Activated B cell treated with CpG ODN at 0.5 μM for 24 hours (primary cell): ENCODE measurements around the gene ZNF296. TPM values are rescaled to one million over a fixed set of nuclear protein-coding genes. Genes with fewer than 3 reads are reported as not detected.

Experiments
- ATAC-seq: fragments of 200-7000 bp; cut with Tn5 transposase; one replicate; pipeline ENCODE4 v1.10.0; 2021; ENCODE audit warnings: low read depth, mild to moderate bottlenecking, moderate library complexity
- CTCF ChIA-PET: fragments of 350-600 bp; sonication (Branson Sonifier 250); formaldehyde crosslinking; loops from one replicate; lab custom pipeline; 2021; ENCODE audit warnings: antibody characterized with exemption; lab: Charles Lee
- POLR2A ChIA-PET: fragments of 350-600 bp; sonication (Branson Sonifier 250); formaldehyde crosslinking; loops from one replicate; lab custom pipeline; 2021; ENCODE audit warnings: antibody characterized with exemption; lab: Charles Lee
- DNase-seq: peaks from one replicate; pipeline ENCODE4 v3.0.0; 2022
- H3K27ac Mint-ChIP-seq: one replicate; pipeline ENCODE4 v1.8.0; 2020; ENCODE audit warnings: mixed read lengths
- H3K27me3 Mint-ChIP-seq: one replicate; pipeline ENCODE4 v1.8.0; 2021; ENCODE audit warnings: mixed read lengths
- H3K36me3 Mint-ChIP-seq: one replicate; pipeline ENCODE4 v1.8.0; 2021; ENCODE audit warnings: low read depth, mixed read lengths
- H3K4me1 Mint-ChIP-seq: one replicate; pipeline ENCODE4 v1.8.0; 2021; ENCODE audit warnings: mixed read lengths
- H3K4me3 Mint-ChIP-seq: one replicate; pipeline ENCODE4 v1.8.0; 2020; ENCODE audit warnings: mild to moderate bottlenecking, mixed read lengths
- H3K9me3 Mint-ChIP-seq: one replicate; pipeline ENCODE4 v1.8.0; 2020; ENCODE audit warnings: mixed read lengths
- intact Hi-C: fragments of 100-400 bp; cut with micrococcal nuclease; formaldehyde crosslinking; loops from one replicate; pipeline ENCODE4 v1.15.1; 2024
- total RNA-seq: library from RNA; stranded (reverse); gene quantifications from 2 replicates; pipeline ENCODE4 v1.2.3, GENCODE V29; 2022
- TF ChIP-seq, protein P1 (sequence below): fragments of 200-600 bp; IDR thresholded peaks from one replicate; pipeline ENCODE4 v1.8.0; 2022; ENCODE audit warnings: antibody characterized with exemption, mild to moderate bottlenecking

The ZNF296 gene
- total RNA-seq, 1 donor from 2014 or later = 27.8 TPM

DNA sequence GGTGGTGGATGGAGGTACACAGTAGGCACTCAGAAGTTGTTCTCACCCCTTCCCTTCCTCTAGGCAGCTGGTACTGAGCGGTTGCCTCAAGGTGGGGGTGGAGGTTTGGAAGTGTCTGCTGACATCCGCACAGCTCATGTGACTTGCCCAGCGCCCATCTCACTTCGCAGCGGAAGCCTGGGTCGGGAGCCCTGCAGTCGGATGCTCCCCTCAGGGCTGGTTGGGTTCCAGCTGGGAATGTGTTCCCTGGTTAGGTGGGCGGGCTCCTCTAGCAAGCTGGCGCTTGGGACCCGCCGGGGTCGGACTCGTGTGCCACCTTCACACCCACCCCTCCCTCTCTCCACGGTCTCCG, 26.9 kb upstream of the ZNF296 start:
- H3K4me1 Mint-ChIP-seq = peaks cover 65% of the 10 kb centered on the region
- DNase-seq (no peak), ATAC-seq (peak; percentile 69)
- ChIA-PET CTCF (interaction anchor here (0.8 to 1.4 kb wide), 4 partner anchors 9 to 446 kb away, joined by 3 to 5 read pairs (median 4); no protein-coding TSS in a partner anchor), POLR2A (interaction anchor here (0.5 to 4.2 kb wide), 7 partner anchors 11 to 75 kb away, joined by 3 to 25 read pairs (median 3); partner anchors contain the start of genes BLOC1S3, GEMIN7, PPP1R37 and TRAPPC6A)
- TF ChIP-seq, protein P1, sequence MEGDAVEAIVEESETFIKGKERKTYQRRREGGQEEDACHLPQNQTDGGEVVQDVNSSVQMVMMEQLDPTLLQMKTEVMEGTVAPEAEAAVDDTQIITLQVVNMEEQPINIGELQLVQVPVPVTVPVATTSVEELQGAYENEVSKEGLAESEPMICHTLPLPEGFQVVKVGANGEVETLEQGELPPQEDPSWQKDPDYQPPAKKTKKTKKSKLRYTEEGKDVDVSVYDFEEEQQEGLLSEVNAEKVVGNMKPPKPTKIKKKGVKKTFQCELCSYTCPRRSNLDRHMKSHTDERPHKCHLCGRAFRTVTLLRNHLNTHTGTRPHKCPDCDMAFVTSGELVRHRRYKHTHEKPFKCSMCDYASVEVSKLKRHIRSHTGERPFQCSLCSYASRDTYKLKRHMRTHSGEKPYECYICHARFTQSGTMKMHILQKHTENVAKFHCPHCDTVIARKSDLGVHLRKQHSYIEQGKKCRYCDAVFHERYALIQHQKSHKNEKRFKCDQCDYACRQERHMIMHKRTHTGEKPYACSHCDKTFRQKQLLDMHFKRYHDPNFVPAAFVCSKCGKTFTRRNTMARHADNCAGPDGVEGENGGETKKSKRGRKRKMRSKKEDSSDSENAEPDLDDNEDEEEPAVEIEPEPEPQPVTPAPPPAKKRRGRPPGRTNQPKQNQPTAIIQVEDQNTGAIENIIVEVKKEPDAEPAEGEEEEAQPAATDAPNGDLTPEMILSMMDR = no peak
- peak overlapping the region; percentile 57 for H3K4me3 Mint-ChIP-seq
- H3K36me3 Mint-ChIP-seq = peaks cover 3% of the 10 kb centered on the region
- H3K27me3 Mint-ChIP-seq = no peaks in the 10 kb centered on the region
- H3K27ac Mint-ChIP-seq = peak overlapping the region; percentile 77
- H3K9me3 Mint-ChIP-seq = no peaks in the 10 kb centered on the region
- intact Hi-C loops = loop anchor here (1.0 to 2.0 kb wide), 2 partner anchors 10 to 14 kb away; partner anchors contain the start of gene PPP1R37

DNA sequence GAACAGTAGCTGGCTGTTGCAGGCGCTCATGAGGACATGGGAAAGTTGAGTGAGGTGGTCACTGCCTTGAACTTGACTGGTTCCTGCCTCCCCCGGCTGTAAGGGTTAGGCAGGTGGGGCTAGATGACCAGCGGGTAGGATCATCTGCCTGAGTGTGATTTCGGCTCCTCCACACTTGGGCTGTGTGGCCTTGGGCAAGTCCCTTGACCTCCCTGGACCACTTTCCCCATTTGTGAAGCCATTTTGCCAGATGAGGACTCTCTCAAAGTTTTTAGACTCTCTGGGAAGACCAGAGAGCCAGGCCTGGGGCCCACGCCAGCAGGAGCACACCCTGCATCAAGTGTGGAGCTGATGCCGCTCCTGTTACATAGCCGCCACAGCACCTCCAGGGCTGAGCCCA, 26.2 kb upstream of the ZNF296 start:
- ChIA-PET CTCF (interaction anchor here (1.2 kb wide), 1 partner anchor 199 kb away, joined by 5 read pairs; no protein-coding TSS in a partner anchor), POLR2A (interaction anchor here (0.5 to 4.2 kb wide), 6 partner anchors 10 to 76 kb away, joined by 3 to 25 read pairs (median 4); partner anchors contain the start of genes BLOC1S3, GEMIN7, PPP1R37 and TRAPPC6A)
- H3K36me3 Mint-ChIP-seq = peaks cover 3% of the 10 kb centered on the region
- intact Hi-C loops = loop anchor here (2.0 kb wide), 1 partner anchor 14 kb away; no protein-coding TSS in a partner anchor
- no peaks in the 10 kb centered on the region for H3K27me3 Mint-ChIP-seq
- H3K4me3 Mint-ChIP-seq = no peak overlapping the region
- H3K4me1 Mint-ChIP-seq = peaks cover 59% of the 10 kb centered on the region
- H3K27ac Mint-ChIP-seq = peak overlapping the region; percentile 77
- TF ChIP-seq, protein P1 = no peak
- ATAC-seq = no peak
- no peak for DNase-seq
- no peaks in the 10 kb centered on the region for H3K9me3 Mint-ChIP-seq

DNA sequence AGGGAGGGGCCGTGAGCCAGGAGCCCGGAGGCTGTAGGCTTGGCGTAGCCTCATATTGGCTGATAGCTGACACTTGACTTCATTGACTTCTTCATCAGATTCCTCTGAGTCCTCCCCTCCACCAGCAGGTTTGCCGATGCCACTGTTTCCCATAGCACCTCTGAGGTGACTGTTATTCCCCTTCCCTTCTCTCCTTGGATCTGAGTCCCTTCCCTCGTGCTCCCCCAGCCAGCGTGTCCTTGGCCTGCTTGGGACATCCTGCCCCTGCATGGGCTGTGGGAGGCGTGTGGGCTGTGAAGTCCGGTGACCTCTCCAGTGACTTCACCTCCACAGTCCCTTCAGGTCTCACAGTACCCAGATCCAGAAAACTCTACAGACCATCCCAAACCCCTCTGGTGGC, 25.5 kb upstream of the ZNF296 start:
- DNase-seq = no peak
- no peak for ATAC-seq
- ChIA-PET CTCF (no interaction called here), POLR2A (interaction anchor here (4.2 kb wide), 1 partner anchor 9 kb away, joined by 25 read pairs; the partner anchor contains the start of gene PPP1R37)
- H3K27me3 Mint-ChIP-seq = no peaks in the 10 kb centered on the region
- H3K4me3 Mint-ChIP-seq = no peak overlapping the region
- H3K4me1 Mint-ChIP-seq = peaks cover 59% of the 10 kb centered on the region
- peaks cover 3% of the 10 kb centered on the region for H3K36me3 Mint-ChIP-seq
- no peaks in the 10 kb centered on the region for H3K9me3 Mint-ChIP-seq
- intact Hi-C loops = loop anchor here (2.0 kb wide), 1 partner anchor 15 kb away; no protein-coding TSS in a partner anchor
- TF ChIP-seq, protein P1 = no peak
- H3K27ac Mint-ChIP-seq = peak overlapping the region; percentile 37

DNA sequence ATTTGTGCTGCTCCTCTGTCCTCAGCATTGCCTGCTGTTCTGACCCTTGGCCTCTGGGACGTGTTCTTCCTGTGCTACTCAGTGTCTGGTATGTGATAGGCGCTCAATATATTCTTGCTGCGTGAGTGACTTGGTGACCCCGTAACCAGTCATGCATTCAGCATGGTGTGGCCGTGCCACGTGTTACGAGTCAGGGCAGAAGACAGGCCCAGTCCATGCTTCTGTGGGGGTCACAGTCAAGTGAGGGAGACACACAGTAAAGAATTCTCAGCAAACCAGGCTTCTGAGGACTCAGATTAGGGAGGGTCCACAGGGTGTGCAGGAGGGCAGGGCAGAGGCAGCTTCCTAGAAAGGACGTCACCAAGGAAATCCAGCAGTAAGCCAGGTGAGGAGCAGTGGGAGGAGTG, 24.6 kb upstream of the ZNF296 start:
- TF ChIP-seq, protein P1 = no peak
- ATAC-seq (no peak), DNase-seq (no peak)
- H3K4me1 Mint-ChIP-seq = peaks cover 63% of the 10 kb centered on the region
- intact Hi-C loops = no loop called here
- H3K27me3 Mint-ChIP-seq = no peaks in the 10 kb centered on the region
- H3K27ac Mint-ChIP-seq = peak overlapping the region; percentile 8
- ChIA-PET POLR2A (interaction anchor here (4.2 kb wide), 1 partner anchor 9 kb away, joined by 25 read pairs; the partner anchor contains the start of gene PPP1R37), CTCF (no interaction called here)
- H3K36me3 Mint-ChIP-seq = peaks cover 3% of the 10 kb centered on the region
- no peak overlapping the region for H3K4me3 Mint-ChIP-seq
- no peaks in the 10 kb centered on the region for H3K9me3 Mint-ChIP-seq

DNA sequence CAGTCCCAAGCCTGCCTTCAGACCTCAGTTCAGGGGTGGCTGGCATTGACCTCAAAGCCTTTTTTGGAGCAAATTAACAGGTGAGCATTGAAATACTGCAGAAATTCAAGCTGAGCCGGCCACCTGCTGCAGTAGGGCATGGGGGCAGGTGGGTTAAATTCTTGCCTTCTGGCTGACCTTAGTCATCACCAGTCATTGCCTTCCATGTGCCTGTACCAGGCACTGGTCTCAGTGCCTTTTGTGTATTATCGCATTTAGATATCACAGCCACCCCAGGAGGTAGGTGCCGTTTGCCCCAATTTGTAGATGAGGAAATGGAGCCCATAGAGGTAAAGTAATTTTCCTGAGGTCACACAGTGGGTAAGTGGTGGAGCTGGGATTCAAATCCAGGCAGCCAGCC, 23.9 kb upstream of the ZNF296 start:
- no peaks in the 10 kb centered on the region for H3K27me3 Mint-ChIP-seq
- H3K4me3 Mint-ChIP-seq = no peak overlapping the region
- TF ChIP-seq, protein P1 = no peak
- CTCF ChIA-PET = no interaction called here
- intact Hi-C loops = no loop called here
- H3K9me3 Mint-ChIP-seq = no peaks in the 10 kb centered on the region
- DNase-seq (no peak), ATAC-seq (no peak)
- H3K36me3 Mint-ChIP-seq = peaks cover 3% of the 10 kb centered on the region
- H3K4me1 Mint-ChIP-seq = peaks cover 59% of the 10 kb centered on the region
- POLR2A ChIA-PET = no interaction called here
- no peak overlapping the region for H3K27ac Mint-ChIP-seq
